Activated CD8-positive, alpha-beta memory T cell treated with anti-CD3 and anti-CD28 coated beads, Interleukin-2, amount 10 ng/mL, durations not matched to agents 7 days and 5 days (primary cell): Measurements from ENCODE around the gene ISL2. TPM values are rescaled to one million over a fixed set of nuclear protein-coding genes. Genes with fewer than 3 reads are reported as not detected.

ENCODE experiments used
- ATAC-seq: fragments of 150-1000 bp; cut with Tn5 transposase; one replicate; pipeline ENCODE4 v1.10.0; 2021; ENCODE audit warnings: moderate library complexity
- CTCF ChIA-PET: fragments of 350-600 bp; sonication (Branson Sonifier 250); formaldehyde crosslinking; loops from one replicate; lab custom pipeline; 2021; ENCODE audit warnings: antibody characterized with exemption; lab: Charles Lee
- DNase-seq: peaks from one replicate; pipeline ENCODE4 v3.0.0-alpha.2; 2020
- H3K27ac Mint-ChIP-seq: one replicate; pipeline ENCODE4 v1.8.0; 2021; ENCODE audit warnings: mild to moderate bottlenecking, mixed read lengths
- H3K27me3 Mint-ChIP-seq: one replicate; pipeline ENCODE4 v1.8.0; 2021; ENCODE audit warnings: mixed read lengths
- H3K36me3 Mint-ChIP-seq: one replicate; pipeline ENCODE4 v1.8.0; 2021; ENCODE audit warnings: mild to moderate bottlenecking, mixed read lengths
- H3K4me1 Mint-ChIP-seq: one replicate; pipeline ENCODE4 v1.8.0; 2021; ENCODE audit warnings: mixed read lengths
- H3K4me3 Mint-ChIP-seq: one replicate; pipeline ENCODE4 v1.8.0; 2021; ENCODE audit warnings: mild to moderate bottlenecking, moderate library complexity, mixed read lengths
- H3K9me3 Mint-ChIP-seq: one replicate; pipeline ENCODE4 v1.8.0; 2022; ENCODE audit warnings: low read depth, mixed read lengths
- total RNA-seq, 2 experiments: library from RNA; stranded (reverse); gene quantifications; one replicate each; pipeline ENCODE4 v1.2.3, GENCODE V29; 2021

The ISL2 gene
- total RNA-seq, 2 experiments from 2014 or later, result 2.4 to 3.2 TPM

DNA sequence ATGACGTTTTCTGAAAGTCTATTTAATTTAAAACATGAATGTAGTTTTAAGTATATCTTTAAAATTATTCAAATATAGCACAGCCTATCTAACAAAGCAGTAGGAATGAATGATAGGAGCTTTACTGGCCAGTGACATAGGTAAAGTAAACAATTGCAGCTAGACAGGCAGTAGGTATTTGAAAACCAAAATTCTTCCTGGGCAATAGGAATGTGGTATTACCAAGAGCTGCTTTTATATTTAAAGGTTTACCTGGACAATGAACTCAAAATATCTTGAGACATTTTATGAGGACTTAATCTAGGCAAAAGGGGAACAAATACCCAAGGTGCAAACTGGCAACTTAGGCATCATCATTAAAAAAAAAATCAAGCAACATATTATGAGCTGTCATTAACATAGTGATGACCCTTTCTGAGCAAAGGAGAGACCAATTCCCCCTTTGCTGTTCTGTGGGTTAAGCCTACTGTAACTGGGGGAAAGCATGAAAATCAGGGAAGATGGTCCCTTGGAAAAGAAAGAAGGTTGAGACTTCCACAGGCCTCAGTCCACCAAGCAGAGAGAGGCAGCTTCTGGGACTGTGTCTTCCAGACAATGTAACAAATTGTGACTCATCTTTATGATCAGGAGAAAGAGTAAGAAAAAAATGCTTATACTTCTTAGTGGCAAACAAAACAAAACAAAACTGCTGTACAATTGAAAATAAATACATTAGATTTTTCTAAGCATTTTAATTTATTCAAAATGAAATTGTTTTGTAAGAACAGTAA is 12.9 kb downstream of the ISL2 start:
- peaks cover 6% of the 10 kb centered on the region for H3K36me3 Mint-ChIP-seq
- no peak overlapping the region for H3K4me3 Mint-ChIP-seq

GRCh38 chr15:76353023-76353577 is 16.5 kb downstream of the ISL2 start:
- no peak for ATAC-seq
- H3K27me3 Mint-ChIP-seq, result peaks cover 8% of the 10 kb centered on the region
- no peak overlapping the region for H3K27ac Mint-ChIP-seq
- H3K9me3 Mint-ChIP-seq, result no peaks in the 10 kb centered on the region
- CTCF ChIA-PET, result interaction anchor here (2.1 kb wide), 1 partner anchor 16 kb away, joined by 4 read pairs; the partner anchor contains the start of gene ISL2
- H3K4me1 Mint-ChIP-seq, result no peaks in the 10 kb centered on the region
- peaks cover 2% of the 10 kb centered on the region for H3K36me3 Mint-ChIP-seq
- no peak overlapping the region for H3K4me3 Mint-ChIP-seq
- no peak for DNase-seq

More for the DNA sequence above, 12.9 kb downstream of the ISL2 start:
- CTCF ChIA-PET, result interaction anchor here (0.7 to 1.5 kb wide), 3 partner anchors 13 to 1085 kb away, joined by 3 to 4 read pairs (median 3); partner anchors contain the start of gene ISL2
- Mint-ChIP-seq H3K4me1 (peaks cover 13% of the 10 kb centered on the region), H3K9me3 (no peaks in the 10 kb centered on the region), H3K27ac (no peak overlapping the region), H3K27me3 (peaks cover 35% of the 10 kb centered on the region)
- DNase-seq (no peak), ATAC-seq (no peak)

GRCh38 chr15:76353903-76354302 is 17.3 kb downstream of the ISL2 start:
- Mint-ChIP-seq H3K9me3 (no peaks in the 10 kb centered on the region), H3K4me1 (no peaks in the 10 kb centered on the region), H3K27ac (no peak overlapping the region), H3K4me3 (no peak overlapping the region), H3K27me3 (peaks cover 5% of the 10 kb centered on the region), H3K36me3 (no peaks in the 10 kb centered on the region)
- CTCF ChIA-PET, result no interaction called here
- ATAC-seq (no peak), DNase-seq (no peak)

DNA sequence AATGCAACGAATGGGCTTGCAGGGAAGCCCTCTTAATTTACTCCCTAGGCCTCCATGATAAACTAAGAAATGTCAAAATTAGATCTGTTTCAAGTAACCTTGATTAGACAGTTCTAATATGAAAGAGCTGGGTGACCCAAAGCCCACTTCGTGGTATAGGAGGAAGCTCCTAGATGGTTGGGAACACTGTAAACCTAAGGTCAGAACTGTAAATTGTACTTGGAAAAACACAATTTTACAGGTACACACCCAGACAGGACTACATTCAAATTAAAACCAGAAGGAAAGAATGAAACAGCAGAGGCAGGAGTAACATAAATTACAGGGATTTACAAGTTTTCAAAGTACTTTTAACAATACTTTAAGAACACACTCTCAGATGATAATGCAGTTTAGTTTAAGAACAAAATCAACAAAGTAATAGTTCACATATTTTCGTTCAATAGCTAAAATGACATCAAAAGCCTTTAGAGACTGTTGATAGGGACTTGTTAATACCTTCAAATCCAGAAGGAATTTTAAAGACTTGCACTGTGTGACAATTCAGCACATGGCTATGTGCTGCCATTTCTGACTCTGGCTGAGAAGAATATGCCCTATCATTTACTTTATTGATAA is 18.4 kb downstream of the ISL2 start:
- no peak overlapping the region for H3K27ac Mint-ChIP-seq
- no peak for ATAC-seq
- H3K36me3 Mint-ChIP-seq, result no peaks in the 10 kb centered on the region
- H3K4me1 Mint-ChIP-seq, result no peaks in the 10 kb centered on the region
- no peaks in the 10 kb centered on the region for H3K9me3 Mint-ChIP-seq
- DNase-seq, result no peak
- CTCF ChIA-PET, result interaction anchor here (1.4 kb wide), 1 partner anchor 10 kb away, joined by 3 read pairs; no protein-coding TSS in a partner anchor
- H3K27me3 Mint-ChIP-seq, result no peaks in the 10 kb centered on the region
- H3K4me3 Mint-ChIP-seq, result no peak overlapping the region

DNA sequence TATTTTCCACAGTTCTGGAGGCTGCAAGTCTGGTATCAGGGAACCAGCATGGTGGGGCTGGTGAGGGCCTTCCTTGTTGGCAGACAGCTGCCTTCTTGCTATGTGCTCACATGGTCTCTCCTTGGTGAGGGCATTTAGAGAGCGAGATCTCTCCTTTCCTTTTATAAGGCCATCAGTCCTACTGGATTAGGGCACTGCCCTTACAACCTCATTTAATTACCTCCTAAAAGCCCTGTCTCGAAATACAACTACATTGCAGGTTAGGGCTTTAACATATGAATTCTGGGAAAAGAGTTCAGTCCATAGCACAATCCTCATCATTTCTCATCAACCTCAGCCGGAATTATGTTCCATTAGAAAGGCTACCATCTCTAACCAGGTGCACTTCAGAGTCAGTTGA is 21.9 kb downstream of the ISL2 start:
- H3K36me3 Mint-ChIP-seq, result no peaks in the 10 kb centered on the region
- H3K4me1 Mint-ChIP-seq, result no peaks in the 10 kb centered on the region

GRCh38 chr15:76359152-76359551 is 22.6 kb downstream of the ISL2 start:
- ATAC-seq (no peak), DNase-seq (no peak)
- Mint-ChIP-seq H3K4me1 (no peaks in the 10 kb centered on the region), H3K27ac (no peak overlapping the region), H3K36me3 (no peaks in the 10 kb centered on the region), H3K4me3 (no peak overlapping the region), H3K9me3 (no peaks in the 10 kb centered on the region), H3K27me3 (no peaks in the 10 kb centered on the region)
- CTCF ChIA-PET, result no interaction called here

More for the DNA sequence above, 21.9 kb downstream of the ISL2 start:
- H3K9me3 Mint-ChIP-seq, result no peaks in the 10 kb centered on the region
- no peak overlapping the region for H3K4me3 Mint-ChIP-seq
- ATAC-seq (no peak), DNase-seq (no peak)
- CTCF ChIA-PET, result no interaction called here
- no peak overlapping the region for H3K27ac Mint-ChIP-seq
- H3K27me3 Mint-ChIP-seq, result no peaks in the 10 kb centered on the region

GRCh38 chr15:76360416-76360815 is 23.8 kb downstream of the ISL2 start:
- Mint-ChIP-seq H3K27me3 (no peaks in the 10 kb centered on the region), H3K4me3 (no peak overlapping the region), H3K9me3 (no peaks in the 10 kb centered on the region), H3K36me3 (no peaks in the 10 kb centered on the region), H3K4me1 (no peaks in the 10 kb centered on the region), H3K27ac (no peak overlapping the region)
- CTCF ChIA-PET, result no interaction called here
- DNase-seq (no peak), ATAC-seq (no peak)

GRCh38 chr15:76363251-76363650 is 26.7 kb downstream of the ISL2 start:
- no peak for ATAC-seq
- CTCF ChIA-PET, result no interaction called here
- no peak overlapping the region for H3K27ac Mint-ChIP-seq
- H3K27me3 Mint-ChIP-seq, result no peaks in the 10 kb centered on the region
- no peaks in the 10 kb centered on the region for H3K4me1 Mint-ChIP-seq
- DNase-seq, result no peak
- no peaks in the 10 kb centered on the region for H3K9me3 Mint-ChIP-seq
- H3K4me3 Mint-ChIP-seq, result no peak overlapping the region
- H3K36me3 Mint-ChIP-seq, result no peaks in the 10 kb centered on the region

DNA sequence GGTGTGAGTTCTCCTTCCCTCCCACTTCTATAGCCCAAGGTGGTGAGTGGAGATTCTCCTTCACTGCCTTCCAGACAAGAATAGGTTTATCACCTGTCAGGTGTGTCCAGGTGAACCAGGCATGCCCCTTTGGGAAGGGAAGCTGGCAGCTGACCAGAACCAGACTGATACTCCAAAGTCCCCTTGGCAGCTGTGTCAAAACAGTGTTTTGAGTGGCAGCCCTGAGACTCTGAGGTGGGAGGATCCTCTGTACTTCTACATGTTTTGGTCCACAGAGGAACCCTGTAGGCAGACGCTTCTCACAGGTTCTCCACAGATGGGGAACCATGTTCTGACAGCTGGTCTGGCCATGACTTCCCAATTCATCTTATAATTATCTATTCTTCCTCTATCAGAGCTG is 30.1 kb downstream of the ISL2 start:
- no peaks in the 10 kb centered on the region for H3K36me3 Mint-ChIP-seq
- CTCF ChIA-PET, result no interaction called here
- H3K9me3 Mint-ChIP-seq, result no peaks in the 10 kb centered on the region

GRCh38 chr15:76368122-76368621 is 31.6 kb downstream of the ISL2 start:
- CTCF ChIA-PET, result no interaction called here
- H3K27ac Mint-ChIP-seq, result no peak overlapping the region
- H3K36me3 Mint-ChIP-seq, result no peaks in the 10 kb centered on the region
- DNase-seq (no peak), ATAC-seq (no peak)
- H3K4me3 Mint-ChIP-seq, result no peak overlapping the region
- no peaks in the 10 kb centered on the region for H3K9me3 Mint-ChIP-seq
- H3K4me1 Mint-ChIP-seq, result no peaks in the 10 kb centered on the region
- no peaks in the 10 kb centered on the region for H3K27me3 Mint-ChIP-seq

More for the DNA sequence above, 30.1 kb downstream of the ISL2 start:
- H3K27ac Mint-ChIP-seq, result no peak overlapping the region
- no peaks in the 10 kb centered on the region for H3K4me1 Mint-ChIP-seq
- DNase-seq (no peak), ATAC-seq (no peak)
- no peak overlapping the region for H3K4me3 Mint-ChIP-seq
- H3K27me3 Mint-ChIP-seq, result no peaks in the 10 kb centered on the region

DNA sequence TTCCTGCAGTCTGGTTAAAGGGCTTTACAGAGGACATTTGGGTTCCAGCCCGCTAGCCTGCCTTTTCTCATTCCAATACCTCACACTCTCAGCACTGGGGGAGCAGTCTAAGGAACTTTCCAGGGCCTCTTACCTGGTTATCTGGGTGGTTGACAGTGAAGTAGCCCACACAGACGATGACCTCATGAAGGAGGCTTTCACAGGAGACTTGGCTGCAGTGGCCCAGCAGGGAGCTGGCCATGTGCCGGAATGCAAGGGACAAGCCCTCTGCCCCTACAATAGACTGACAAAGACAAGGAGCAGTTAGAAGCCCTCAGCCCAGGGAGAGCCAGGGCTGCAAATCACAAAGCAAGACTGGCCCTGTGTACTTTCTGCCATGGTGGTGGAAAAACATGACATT is 39.5 kb downstream of the ISL2 start:
- no peaks in the 10 kb centered on the region for H3K9me3 Mint-ChIP-seq
- peaks cover 5% of the 10 kb centered on the region for H3K36me3 Mint-ChIP-seq
- H3K27me3 Mint-ChIP-seq, result no peaks in the 10 kb centered on the region
- CTCF ChIA-PET, result no interaction called here
- H3K4me3 Mint-ChIP-seq, result no peak overlapping the region
- DNase-seq (no peak), ATAC-seq (no peak)
- no peaks in the 10 kb centered on the region for H3K4me1 Mint-ChIP-seq
- no peak overlapping the region for H3K27ac Mint-ChIP-seq

- Mint-ChIP-seq H3K4me1 (no peaks in the 10 kb centered on the region), H3K27ac (no peak overlapping the region), H3K27me3 (no peaks in the 10 kb centered on the region), H3K4me3 (no peak overlapping the region), H3K36me3 (peaks cover 5% of the 10 kb centered on the region), H3K9me3 (no peaks in the 10 kb centered on the region)
- ATAC-seq, result no peak
- DNase-seq, result no peak
- CTCF ChIA-PET, result no interaction called here
Observed at GRCh38 chr15:76376816-76377215, 40.2 kb downstream of the ISL2 start.

DNA sequence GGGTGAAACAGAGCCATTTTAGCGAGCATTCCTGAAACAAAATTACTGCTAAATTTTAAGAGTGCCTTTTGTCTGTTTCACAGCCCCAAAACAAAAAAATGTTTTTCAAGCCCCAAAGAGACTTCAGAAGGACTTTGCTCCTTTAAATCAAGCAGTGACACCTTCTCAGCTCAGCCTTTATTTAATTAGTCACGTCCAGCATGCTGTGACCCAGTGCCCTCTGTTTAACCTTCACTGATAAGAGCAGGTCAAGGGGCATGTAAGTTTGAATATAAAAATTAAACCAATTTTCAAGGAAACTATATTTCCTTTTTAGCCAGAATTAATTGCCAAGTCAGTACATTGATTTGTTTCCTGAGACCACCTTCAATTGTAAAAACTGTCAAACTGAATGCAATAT is 40.6 kb downstream of the ISL2 start:
- H3K4me3 Mint-ChIP-seq, result no peak overlapping the region
- CTCF ChIA-PET, result no interaction called here
- DNase-seq (no peak), ATAC-seq (no peak)
- no peaks in the 10 kb centered on the region for H3K27me3 Mint-ChIP-seq
- H3K9me3 Mint-ChIP-seq, result no peaks in the 10 kb centered on the region
- no peaks in the 10 kb centered on the region for H3K4me1 Mint-ChIP-seq
- peaks cover 5% of the 10 kb centered on the region for H3K36me3 Mint-ChIP-seq
- no peak overlapping the region for H3K27ac Mint-ChIP-seq

GRCh38 chr15:76377751-76378150 is 41.2 kb downstream of the ISL2 start:
- peaks cover 5% of the 10 kb centered on the region for H3K36me3 Mint-ChIP-seq
- H3K27me3 Mint-ChIP-seq, result no peaks in the 10 kb centered on the region
- ATAC-seq (no peak), DNase-seq (no peak)
- H3K4me3 Mint-ChIP-seq, result no peak overlapping the region
- H3K9me3 Mint-ChIP-seq, result no peaks in the 10 kb centered on the region
- no peaks in the 10 kb centered on the region for H3K4me1 Mint-ChIP-seq
- CTCF ChIA-PET, result no interaction called here
- H3K27ac Mint-ChIP-seq, result no peak overlapping the region
